Measurements from ENCODE around the gene RSPH4A.

RSPH4A gene

GRCh38 chr6:116625872-116626271 is 9.6 kb downstream of the RSPH4A start:
- no peak for TF ChIP-seq CTCF (IDR thresholded peaks at IDR 0.05; ENCODE audit: low read depth, low read length, missing control alignments)
- DNase-seq (ENCODE audit: low read depth): no peak
- in situ Hi-C loops (cut with HindIII; ENCODE audit: low sequenced_read_pairs): no loop called here
- no peak overlapping the region for H3K4me3 ChIP-seq (ENCODE audit: low read depth, low read length)

GRCh38 chr6:116629563-116629981 is 13.3 kb downstream of the RSPH4A start:
- in situ Hi-C loops (cut with HindIII; ENCODE audit: low sequenced_read_pairs): no loop called here
- no peak for DNase-seq (ENCODE audit: low read depth)
- TF ChIP-seq CTCF (IDR thresholded peaks at IDR 0.05; ENCODE audit: low read depth, low read length, missing control alignments): no peak
- H3K4me3 ChIP-seq (ENCODE audit: low read depth, low read length): no peak overlapping the region

- H3K4me3 ChIP-seq (ENCODE audit: low read depth, low read length): no peak overlapping the region
- in situ Hi-C loops (cut with HindIII; ENCODE audit: low sequenced_read_pairs): no loop called here
- no peak for TF ChIP-seq CTCF (IDR thresholded peaks at IDR 0.05; ENCODE audit: low read depth, low read length, missing control alignments)
- DNase-seq (ENCODE audit: low read depth): no peak
Measured at GRCh38 chr6:116631379-116631990, 15.2 kb downstream of the RSPH4A start.

- peak; percentile 38 for TF ChIP-seq CTCF (IDR thresholded peaks at IDR 0.05; ENCODE audit: low read depth, low read length, missing control alignments)
- no peak for DNase-seq (ENCODE audit: low read depth)
- H3K4me3 ChIP-seq (ENCODE audit: low read depth, low read length): no peak overlapping the region
- in situ Hi-C loops (cut with HindIII; ENCODE audit: low sequenced_read_pairs): no loop called here
Measured at GRCh38 chr6:116633685-116634084, 17.4 kb downstream of the RSPH4A start.

- peak; percentile 16 for DNase-seq (ENCODE audit: low read depth)
- H3K4me3 ChIP-seq (ENCODE audit: low read depth, low read length): no peak overlapping the region
- in situ Hi-C loops (cut with HindIII; ENCODE audit: low sequenced_read_pairs): no loop called here
- TF ChIP-seq CTCF (IDR thresholded peaks at IDR 0.05; ENCODE audit: low read depth, low read length, missing control alignments): no peak
Measured at GRCh38 chr6:116648156-116648555, 31.9 kb downstream of the RSPH4A start.

- H3K4me3 ChIP-seq (ENCODE audit: low read depth, low read length): no peak overlapping the region
- DNase-seq (ENCODE audit: low read depth): no peak
- in situ Hi-C loops (cut with HindIII; ENCODE audit: low sequenced_read_pairs): no loop called here
- no peak for TF ChIP-seq CTCF (IDR thresholded peaks at IDR 0.05; ENCODE audit: low read depth, low read length, missing control alignments)
Measured at GRCh38 chr6:116649129-116649528, 32.9 kb downstream of the RSPH4A start.

Data from astrocyte of the cerebellum (primary cell).